Epithelial cell of prostate (primary cell): Measurements from ENCODE around the gene MAGI1.
"Not testable (repeated sequence)": the region's sequence is repeated elsewhere in the genome, so short reads cannot be mapped to it uniquely, and the experiment has no call there.

Experiments
- DNase-seq: peaks from one replicate; pipeline ENCODE4 v3.0.0-alpha.2; 2011; ENCODE audit warnings: low read depth, low spot score
- H3K27ac ChIP-seq: fragments of 450-650 bp; 2 replicates; pipeline ENCODE4 v1.5.1; 2017; ENCODE audit warnings: mild to moderate bottlenecking

MAGI1 gene

DNA sequence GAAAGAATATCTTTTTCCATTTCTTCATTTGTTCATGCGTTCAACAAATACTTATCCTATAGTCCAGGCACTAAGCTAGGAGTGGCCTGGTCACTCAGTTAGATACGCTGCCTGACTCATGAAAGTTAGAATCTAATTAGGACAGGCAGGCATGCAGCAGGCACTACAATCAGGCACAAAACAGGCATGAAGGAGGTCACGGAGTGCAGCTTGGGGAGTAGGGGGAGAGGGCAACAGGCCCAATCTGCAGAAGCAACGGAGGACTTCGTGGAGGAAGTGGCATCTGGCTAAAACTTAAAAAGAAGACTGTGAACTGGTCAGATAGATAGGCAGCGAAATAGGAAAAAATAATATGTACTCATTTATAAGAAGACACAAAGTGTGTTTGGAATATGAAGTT, 420.9 kb downstream of the MAGI1 start:
- no peak for DNase-seq
- H3K27ac ChIP-seq = no peak overlapping the region

DNA sequence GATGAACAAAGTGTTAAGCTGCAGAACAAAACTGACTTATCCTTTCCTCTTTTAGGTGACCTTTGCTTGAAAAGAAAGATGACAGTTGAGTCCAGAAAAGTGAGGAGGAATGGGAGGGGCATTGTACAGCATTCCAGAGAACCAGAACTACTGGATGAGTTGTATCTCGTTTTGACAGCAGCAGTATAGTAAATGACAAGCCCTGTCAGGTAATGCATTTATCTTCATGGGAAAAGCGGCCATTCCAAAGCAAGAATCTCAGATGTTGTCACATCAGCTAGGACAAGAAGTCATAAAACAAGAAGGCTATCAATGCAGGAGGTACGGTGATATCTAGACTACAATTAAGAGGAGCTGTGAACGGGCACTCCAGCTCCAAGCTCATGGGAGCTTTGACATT, 421.5 kb downstream of the MAGI1 start:
- DNase-seq = no peak
- H3K27ac ChIP-seq = no peak overlapping the region

DNA sequence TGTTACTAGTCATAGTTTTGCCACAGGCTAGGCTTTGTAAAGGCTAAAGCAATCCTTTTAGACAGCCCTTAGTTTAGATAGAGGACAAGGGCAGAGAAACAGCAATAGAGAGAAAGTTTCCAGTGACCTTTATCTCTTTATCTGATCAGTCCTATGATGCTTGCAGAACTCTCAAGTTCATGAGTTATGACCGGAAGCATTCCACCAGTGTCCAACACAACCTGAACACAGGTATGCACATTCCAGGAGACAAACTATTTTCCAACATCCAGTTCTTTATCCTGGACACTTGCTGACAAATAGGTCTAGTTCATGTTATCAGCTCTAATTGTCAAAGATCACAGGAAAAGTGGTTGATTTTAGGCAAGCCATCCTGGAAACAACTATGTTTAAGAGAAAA, 422.2 kb downstream of the MAGI1 start:
- no peak overlapping the region for H3K27ac ChIP-seq
- no peak for DNase-seq

DNA sequence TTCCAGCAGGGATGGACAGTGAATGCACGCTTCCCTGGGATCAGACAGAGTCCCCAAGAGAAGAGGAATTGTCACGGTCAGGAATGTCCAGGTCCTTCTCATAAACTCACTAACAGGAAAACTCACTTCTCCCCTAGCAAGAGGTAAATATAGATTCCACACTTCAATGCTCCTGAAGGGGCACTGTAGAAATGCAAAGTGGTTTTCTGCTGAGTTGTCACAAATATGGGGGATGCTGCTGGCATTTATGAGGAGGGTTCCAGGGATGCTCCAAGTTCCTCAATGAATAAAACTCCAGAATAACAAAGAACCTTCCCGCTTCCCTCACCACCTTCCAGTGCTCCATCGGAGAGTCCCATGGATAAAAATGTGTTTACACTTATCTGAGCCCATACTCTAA, 423.4 kb downstream of the MAGI1 start:
- no peak for DNase-seq
- H3K27ac ChIP-seq = no peak overlapping the region

DNA sequence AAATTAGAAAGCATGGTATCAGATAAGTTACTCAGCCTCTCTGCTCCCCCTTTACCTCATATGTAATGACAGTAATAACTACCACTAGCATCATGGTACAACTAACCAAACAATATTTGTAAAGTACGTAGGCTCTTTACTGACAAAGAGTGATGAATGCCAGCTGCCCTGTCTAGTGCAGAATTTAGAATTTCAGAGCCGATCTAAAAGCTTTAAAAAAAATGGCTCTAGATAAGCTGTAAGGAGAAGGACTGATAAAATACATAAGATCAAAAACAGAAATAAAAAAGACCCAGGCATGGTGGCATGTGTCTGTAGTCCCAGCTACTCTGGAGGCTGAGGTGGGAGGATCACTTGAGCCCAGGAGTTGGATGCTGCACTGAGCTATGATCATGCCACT, 424.1 kb downstream of the MAGI1 start:
- no peak for DNase-seq
- no peak overlapping the region for H3K27ac ChIP-seq

DNA sequence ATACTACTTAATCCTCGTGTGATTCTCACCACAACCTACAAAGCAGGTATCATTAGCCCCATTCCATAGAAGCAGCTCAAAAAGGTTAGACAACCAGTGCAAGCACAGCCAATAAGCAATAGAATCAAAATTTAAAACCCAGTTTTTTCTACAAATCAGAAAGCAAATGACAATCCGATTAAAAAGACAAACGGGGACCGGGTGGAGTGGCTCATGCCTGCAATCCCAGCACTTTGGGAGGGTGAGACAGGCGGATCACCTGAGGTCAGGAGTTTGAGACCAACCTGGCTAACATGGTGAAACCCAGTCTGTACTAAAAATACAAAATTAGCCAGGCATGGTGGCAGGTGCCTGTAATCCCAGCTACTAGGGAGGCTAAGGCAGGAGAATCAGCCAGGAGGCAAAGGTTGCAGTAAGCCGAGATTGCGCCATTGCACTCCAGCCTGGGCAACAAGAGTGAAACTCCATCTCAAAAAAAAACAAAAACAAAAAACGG, 430.7 kb downstream of the MAGI1 start:
- DNase-seq = not testable (repeated sequence)

DNA sequence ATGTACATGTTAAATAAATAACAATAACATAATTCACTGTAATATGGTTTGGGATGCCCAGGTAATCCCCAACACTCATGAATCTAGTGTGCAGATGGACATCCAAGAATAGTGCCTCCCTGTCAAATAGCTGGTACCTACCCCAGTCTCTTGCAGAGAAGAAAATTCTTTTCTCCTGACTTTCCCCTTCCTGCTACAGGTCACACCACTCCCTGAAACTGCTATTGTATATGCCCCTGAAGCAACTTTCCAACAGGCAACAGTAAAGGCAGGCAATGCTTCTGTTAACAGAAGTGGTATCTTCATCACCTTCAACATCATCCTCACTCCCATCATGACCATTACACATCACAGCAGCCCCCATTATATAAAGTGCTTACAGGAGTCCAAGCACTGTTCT, 431.6 kb downstream of the MAGI1 start:
- no peak for DNase-seq

More for the DNA sequence above, 430.7 kb downstream of the MAGI1 start:
- H3K27ac ChIP-seq = not testable (repeated sequence)

DNA sequence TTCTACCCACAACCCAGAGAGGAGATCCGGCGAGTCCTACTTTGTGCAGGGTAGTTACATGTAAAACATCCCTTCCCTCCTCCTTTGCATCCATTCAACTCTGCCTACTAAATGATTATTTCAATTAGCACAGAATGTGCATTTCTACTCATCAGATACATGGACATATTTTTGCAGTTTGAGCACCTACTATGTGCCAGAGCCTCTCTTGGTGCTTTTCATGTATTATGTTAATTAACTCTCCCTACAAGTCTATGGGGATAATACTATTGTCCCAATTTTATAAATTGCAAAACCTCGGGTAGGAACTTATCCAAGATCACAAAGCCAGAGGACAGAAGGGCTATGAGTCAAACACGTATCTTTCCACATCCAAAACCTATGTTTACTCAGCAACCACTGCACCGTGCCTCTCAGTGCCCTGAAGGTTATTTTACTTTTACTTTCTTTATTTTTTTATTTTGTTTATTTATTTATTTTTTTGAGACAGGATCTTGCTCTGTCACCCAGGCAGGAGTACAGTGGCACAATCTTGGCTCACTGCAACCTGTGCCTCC, 432.8 kb downstream of the MAGI1 start:
- no peak overlapping the region for H3K27ac ChIP-seq
- DNase-seq = peak; percentile 29

More for the DNA sequence above, 431.6 kb downstream of the MAGI1 start:
- H3K27ac ChIP-seq = no peak overlapping the region

DNA sequence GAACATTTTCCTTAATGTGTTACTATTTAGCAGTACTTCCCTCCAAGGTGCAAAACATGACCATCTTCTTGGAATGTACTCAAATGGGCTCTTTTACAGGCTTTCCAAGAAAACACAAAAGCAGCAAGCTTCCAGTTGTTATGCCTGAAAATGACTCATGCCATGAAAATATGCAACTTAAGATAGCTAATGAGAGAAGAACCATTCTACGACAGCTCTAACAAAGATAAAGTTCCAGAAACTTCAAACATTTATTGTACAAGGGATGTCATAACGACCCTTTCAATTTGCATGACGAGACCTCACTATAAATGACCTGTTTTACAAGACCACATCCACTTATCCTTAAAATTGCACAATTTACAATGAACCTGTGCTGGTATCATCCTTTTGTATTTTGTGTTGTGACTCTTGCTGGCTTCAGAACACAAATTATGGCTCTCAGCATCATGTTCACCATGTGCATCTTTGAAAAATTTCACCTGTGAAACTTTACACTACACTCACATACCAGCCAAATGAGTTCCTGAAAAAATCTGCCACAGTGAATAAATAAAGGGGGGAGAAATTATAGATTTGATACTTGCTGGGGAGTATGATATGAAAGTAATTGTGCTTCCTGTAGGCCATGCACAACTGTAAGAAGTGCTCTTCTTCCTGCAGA, 433.7 kb downstream of the MAGI1 start:
- H3K27ac ChIP-seq = no peak overlapping the region
- DNase-seq = no peak

DNA sequence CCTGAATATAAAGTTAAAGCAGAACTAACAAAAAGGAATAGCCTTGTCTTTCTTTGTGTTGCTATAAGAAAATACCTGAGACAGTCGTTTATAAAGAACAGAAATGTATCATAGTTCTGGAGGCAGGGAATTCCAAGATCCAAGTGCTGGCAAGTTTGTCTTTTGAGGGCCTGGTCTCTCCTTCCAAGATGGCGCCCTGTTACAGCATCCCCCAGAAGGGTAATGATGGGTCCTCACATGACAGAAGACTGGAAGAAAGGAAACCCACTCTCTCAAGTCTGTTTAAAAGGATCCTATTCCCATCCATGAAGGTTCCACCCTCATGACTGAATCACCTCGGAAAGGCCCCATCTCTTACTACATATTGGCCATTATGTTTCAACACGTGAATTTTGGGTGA, 435.1 kb downstream of the MAGI1 start:
- DNase-seq = no peak
- no peak overlapping the region for H3K27ac ChIP-seq

DNA sequence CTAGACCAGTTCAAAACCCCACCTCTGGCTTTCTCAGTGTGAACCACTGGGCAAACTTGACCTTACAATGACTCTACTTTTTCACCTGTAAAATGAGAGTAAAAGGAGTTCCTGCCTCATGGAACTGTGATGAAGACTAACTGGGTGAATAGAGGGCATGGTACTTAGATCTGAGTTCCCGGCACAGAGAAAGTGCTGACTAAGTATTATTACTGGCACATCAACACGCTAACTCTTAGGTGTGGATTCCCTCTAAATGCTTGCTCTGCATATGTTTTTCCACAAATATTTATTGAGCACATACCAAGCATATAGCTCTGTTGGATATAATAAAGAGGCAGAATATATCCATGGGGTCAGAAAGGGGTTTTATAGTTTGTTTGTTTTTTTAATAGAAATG, 437.8 kb downstream of the MAGI1 start:
- no peak overlapping the region for H3K27ac ChIP-seq
- no peak for DNase-seq

DNA sequence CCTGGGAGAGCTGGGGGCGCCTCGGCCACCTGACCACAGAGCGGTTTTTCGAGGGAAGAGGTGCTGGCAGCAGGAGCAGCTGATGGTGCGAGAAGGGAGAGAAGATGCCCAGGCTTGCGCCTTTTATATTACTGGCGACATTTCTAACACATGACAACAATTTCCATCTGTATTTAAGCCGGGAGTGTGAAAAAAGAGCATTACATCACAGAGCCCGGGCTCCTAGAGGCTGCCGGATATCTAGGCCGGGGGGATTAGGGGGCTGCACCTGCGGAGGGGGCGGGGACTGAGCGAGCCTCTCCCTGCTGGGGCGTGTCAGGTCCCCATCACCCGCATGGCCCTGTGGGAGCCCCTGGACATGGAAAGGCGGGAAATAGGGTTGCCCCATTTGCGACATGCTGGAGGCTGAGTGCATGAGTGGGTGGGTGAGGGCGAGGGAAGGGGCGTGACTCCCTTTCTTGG, 440.7 kb downstream of the MAGI1 start:
- H3K27ac ChIP-seq = no peak overlapping the region
- DNase-seq = no peak

DNA sequence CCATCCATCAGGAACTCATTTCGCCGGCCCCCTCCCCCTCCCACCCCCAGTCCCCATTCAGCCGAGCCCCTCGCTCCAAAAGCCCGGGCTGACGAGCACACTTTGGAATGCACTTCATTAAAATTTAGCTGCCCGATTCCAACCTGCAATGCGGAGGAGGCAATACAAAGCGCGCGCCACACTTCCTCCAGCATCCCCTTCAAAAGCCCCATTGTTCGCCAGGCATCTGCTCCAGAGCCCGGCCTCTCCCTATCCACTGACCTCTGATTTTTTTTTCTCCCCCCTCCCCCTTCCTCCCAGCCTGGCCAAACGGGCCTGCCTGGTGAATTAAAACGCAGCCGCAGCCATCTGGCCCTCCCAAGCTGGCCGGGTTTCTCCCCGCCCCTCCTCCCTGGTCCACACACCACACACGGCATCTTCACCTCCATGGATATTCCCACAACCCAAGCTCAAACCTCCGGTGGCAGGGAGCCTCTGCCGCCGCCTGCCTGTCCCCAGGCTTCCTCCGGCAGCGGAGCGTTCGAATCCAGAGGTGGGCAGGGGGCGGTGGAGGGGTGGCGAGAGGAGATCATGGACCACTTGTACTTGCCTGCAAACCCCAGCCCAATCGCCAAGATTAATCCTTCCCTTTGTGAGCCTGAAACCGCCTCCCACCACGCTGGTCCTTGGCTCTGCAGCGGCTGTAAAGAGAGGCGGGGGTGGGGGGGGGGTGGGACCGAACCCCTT, 441.3 kb downstream of the MAGI1 start:
- H3K27ac ChIP-seq = no peak overlapping the region
- no peak for DNase-seq

DNA sequence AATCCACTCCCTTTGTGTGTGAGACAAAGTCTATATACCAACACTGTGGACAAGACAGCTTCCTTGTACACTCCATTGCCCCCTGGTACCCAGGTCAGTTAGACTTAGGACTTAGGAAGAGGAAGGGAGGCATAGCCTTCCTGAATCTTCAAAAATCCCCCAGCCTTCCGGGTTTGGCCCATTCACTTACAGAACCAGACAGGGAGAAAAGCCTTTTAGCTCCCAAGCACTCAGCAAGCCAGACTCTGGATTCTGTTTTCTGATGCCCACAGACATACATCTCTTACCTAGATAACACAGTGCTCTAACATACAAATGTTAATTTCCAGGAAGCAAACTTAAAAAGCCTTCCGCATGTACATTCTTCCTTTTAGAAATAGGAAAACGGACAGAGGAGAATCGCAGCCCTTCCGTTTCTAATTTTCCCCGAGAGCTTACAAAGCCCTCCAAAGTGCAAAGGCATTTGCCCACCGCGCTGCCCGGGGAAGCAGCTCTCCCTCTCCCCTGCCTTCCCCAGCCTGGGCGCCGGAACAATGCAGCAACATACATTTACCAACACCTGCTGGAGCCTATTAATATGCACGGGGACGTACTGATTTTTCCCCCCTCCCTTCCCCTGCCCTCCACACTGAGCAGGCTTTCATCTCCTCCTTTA, 442.0 kb downstream of the MAGI1 start:
- H3K27ac ChIP-seq = no peak overlapping the region
- no peak for DNase-seq

DNA sequence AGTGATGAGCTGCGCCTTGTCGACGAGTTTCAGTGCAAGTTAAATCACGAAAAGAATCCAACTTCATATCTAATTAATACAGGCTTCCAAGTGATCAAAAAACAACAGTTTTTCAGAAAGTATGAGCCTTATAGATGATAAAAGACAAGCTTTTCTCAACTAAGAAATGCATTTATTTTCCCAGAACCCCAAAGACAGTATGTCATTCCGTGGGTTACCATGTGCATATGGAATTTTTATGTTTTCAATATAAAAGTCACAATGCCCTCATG, 442.8 kb downstream of the MAGI1 start:
- DNase-seq = no peak
- no peak overlapping the region for H3K27ac ChIP-seq

DNA sequence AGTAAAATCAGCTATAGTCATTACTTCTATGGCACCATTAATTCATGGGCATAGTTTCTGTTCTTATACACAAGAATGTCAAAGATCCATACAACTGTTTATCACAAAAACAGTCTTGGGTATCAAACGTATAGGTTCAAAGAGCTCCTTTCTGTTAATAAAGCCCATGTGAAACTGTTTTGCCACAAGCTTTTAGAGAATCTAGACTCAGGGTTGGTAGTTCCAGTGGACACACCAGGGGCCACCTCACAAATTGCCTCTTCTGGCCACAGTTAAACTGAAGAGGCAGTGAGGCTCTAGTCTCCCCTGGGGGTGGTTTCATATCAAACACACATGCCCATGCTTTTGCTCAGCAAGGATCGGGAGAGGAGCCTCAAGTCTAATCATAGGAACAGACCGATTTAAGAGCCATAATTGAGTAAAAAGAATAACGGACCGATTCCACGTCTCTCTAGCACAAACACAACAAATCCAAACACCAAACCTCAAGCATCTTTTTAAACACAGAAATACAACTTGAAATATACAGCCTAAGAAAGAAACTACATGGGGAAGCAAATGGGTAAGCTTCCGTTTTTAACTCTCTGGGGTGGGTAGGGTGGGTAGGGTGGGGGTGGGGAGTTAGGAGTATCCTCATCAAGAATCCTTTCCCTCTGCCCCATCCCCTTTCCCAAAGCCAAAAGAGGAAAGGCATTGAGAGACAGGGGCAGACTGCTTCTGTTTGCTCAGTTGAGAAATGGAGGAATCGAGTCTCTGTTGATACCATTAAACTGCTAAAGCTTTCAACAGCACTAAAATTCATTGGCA, 443.3 kb downstream of the MAGI1 start:
- no peak overlapping the region for H3K27ac ChIP-seq
- DNase-seq = no peak

DNA sequence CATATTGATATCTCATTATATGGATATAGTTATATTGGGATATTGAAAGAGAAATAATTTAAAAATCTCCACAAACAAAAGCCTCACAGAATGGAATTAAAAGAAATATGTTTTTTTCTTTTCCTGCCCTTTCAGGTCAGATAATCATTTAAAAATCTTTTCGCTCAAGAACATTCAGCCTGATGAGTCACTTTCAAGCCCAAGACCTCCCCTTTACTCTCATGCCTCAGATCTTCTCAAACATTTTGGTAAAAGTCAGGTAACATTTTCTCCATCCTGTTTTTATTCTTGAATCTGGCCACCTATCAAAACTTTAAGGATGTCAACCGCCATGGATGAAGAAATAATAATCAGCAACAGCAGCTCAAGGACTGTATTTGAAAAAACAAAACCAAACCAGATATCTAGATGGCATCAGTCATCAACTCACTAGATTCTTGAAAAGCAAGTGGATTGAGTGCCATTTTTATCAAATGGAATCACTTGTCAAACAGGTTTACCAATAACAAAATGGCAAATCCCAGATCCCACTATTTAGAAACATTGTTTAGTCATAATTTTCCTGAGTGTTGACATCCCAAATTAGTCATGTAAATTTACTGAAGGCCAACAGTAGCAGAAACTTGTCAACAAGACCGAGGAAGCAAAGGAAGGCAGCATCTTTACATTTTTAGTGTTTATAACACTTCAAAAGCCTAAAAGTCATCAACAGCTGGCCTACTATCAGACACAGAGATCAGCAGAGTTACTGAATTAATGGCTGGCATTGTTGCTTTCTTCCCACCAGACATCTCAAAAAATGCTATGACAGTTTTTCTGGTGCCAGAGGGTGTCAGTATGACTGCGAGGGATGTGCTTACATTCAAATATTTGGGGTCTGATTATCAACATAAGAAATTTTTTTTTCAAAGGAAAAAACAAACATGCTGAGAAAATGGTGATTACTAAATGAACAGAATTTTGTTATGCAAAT, 444.7 kb downstream of the MAGI1 start:
- no peak for DNase-seq
- H3K27ac ChIP-seq = no peak overlapping the region

DNA sequence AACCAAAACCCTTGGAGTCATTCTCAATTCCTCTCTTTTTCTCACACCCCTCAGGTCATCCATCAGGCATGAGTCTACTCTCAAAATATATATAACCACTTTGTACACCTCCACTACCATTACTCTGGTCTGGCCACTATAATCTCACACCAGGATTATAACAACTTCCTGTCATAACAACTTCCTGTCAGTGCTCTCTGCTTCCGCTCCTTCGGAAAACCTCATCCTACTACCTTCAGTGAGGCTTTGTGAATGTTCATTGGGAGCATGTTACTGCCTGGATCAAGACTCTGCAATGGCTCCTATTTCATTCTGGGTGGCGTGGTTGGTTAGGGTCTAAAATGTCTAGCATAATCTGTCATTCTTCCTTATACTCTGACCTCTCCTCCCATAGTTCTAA, 447.4 kb downstream of the MAGI1 start:
- DNase-seq = no peak

DNA sequence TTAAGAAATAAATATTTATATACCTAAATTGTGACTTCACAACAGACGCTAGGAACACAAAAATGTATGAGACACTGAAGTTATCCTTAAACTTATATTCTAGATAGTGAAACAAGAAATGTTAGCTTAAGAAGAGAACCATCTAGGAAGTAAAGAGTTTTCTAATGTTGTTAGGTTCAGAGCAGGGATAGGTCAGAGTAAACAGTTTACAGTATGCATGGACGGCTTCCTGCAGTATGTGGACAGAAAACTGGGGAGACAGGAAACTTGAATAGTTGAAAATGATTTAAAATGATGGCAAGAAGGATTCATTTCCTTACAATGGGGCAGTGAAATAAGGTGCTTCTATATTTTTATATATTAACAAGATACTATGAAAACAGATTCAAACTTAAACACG, 449.8 kb downstream of the MAGI1 start:
- H3K27ac ChIP-seq = no peak overlapping the region
- DNase-seq = no peak

More for the DNA sequence above, 447.4 kb downstream of the MAGI1 start:
- H3K27ac ChIP-seq = no peak overlapping the region
